ENCODE measurements around the gene C1QTNF6. TPM values are rescaled to one million over a fixed set of nuclear protein-coding genes. Genes with fewer than 3 reads are reported as not detected.

C1QTNF6 gene
- total and polyA plus RNA-seq, 2 experiments from 2014 or later: 23.6 to 29.7 TPM

GRCh38 chr22:37165066-37165465 is 23.0 kb downstream of the C1QTNF6 start:
- TF ChIP-seq EZH2 (IDR thresholded peaks at IDR 0.05; ENCODE audit: borderline replicate concordance) (no peak), CTCF (IDR thresholded peaks at IDR 0.05; ENCODE audit: poor library complexity) (no peak), EZH2phosphoT487 (IDR thresholded peaks at IDR 0.05; ENCODE audit: low read depth, severe bottlenecking, unreplicated experiment) (no peak)
- Histone ChIP-seq H3K36me3 (replicated peaks; ENCODE audit: insufficient read depth, low read depth) (no peaks in the 10 kb centered on the region), H3K4me1 (ENCODE audit: insufficient read depth) (peaks cover 12% of the 10 kb centered on the region), H3K27ac (no peak overlapping the region), H2AFZ (no peak overlapping the region), H3K4me3 (no peak overlapping the region), H4K20me1 (ENCODE audit: insufficient read depth, poor library complexity, severe bottlenecking) (no peaks in the 10 kb centered on the region), H3K9me2 (replicated peaks; ENCODE audit: insufficient read depth) (no peaks in the 10 kb centered on the region), H3K9me3 (ENCODE audit: low read depth) (no peaks in the 10 kb centered on the region), H3K27me3 (no peaks in the 10 kb centered on the region), H3K79me2 (no peaks in the 10 kb centered on the region), H3K4me2 (no peak overlapping the region)
- DNase-seq (ENCODE audit: low spot score): no peak
- 89% methylated on average over 9 of the region's 9 CpGs for WGBS (ENCODE audit: low lambda C conversion rate, missing lambda C conversion rate)

- no peaks in the 10 kb centered on the region for H3K9me2 ChIP-seq (replicated peaks; ENCODE audit: insufficient read depth)
- H3K4me2 ChIP-seq: no peak overlapping the region
- TF ChIP-seq CTCF (IDR thresholded peaks at IDR 0.05; ENCODE audit: poor library complexity) (no peak), EZH2phosphoT487 (IDR thresholded peaks at IDR 0.05; ENCODE audit: low read depth, severe bottlenecking, unreplicated experiment) (no peak), EZH2 (IDR thresholded peaks at IDR 0.05; ENCODE audit: borderline replicate concordance) (no peak)
- H2AFZ ChIP-seq: no peak overlapping the region
- H3K36me3 ChIP-seq (replicated peaks; ENCODE audit: insufficient read depth, low read depth): no peaks in the 10 kb centered on the region
- H3K27me3 ChIP-seq: no peaks in the 10 kb centered on the region
- H3K27ac ChIP-seq: no peak overlapping the region
- no peaks in the 10 kb centered on the region for H3K9me3 ChIP-seq (ENCODE audit: low read depth)
- H3K79me2 ChIP-seq: no peaks in the 10 kb centered on the region
- no peak overlapping the region for H3K4me3 ChIP-seq
- no peaks in the 10 kb centered on the region for H4K20me1 ChIP-seq (ENCODE audit: insufficient read depth, poor library complexity, severe bottlenecking)
- peaks cover 12% of the 10 kb centered on the region for H3K4me1 ChIP-seq (ENCODE audit: insufficient read depth)
- 70% methylated on average over 5 of the region's 5 CpGs for WGBS (ENCODE audit: low lambda C conversion rate, missing lambda C conversion rate)
- DNase-seq (ENCODE audit: low spot score): no peak
Observed at GRCh38 chr22:37164505-37164887, 23.6 kb downstream of the C1QTNF6 start.

GRCh38 chr22:37163575-37164504 is 24.2 kb downstream of the C1QTNF6 start:
- Histone ChIP-seq H3K4me1 (ENCODE audit: insufficient read depth) (peaks cover 12% of the 10 kb centered on the region), H3K9me3 (ENCODE audit: low read depth) (no peaks in the 10 kb centered on the region), H3K9me2 (replicated peaks; ENCODE audit: insufficient read depth) (no peaks in the 10 kb centered on the region), H4K20me1 (ENCODE audit: insufficient read depth, poor library complexity, severe bottlenecking) (no peaks in the 10 kb centered on the region), H2AFZ (no peak overlapping the region), H3K79me2 (no peaks in the 10 kb centered on the region), H3K27me3 (no peaks in the 10 kb centered on the region), H3K36me3 (replicated peaks; ENCODE audit: insufficient read depth, low read depth) (no peaks in the 10 kb centered on the region), H3K4me2 (no peak overlapping the region), H3K27ac (no peak overlapping the region), H3K4me3 (no peak overlapping the region)
- WGBS (ENCODE audit: low lambda C conversion rate, missing lambda C conversion rate): 91% methylated on average over 22 of the region's 22 CpGs
- no peak for DNase-seq (ENCODE audit: low spot score)
- TF ChIP-seq CTCF (IDR thresholded peaks at IDR 0.05; ENCODE audit: poor library complexity) (no peak), EZH2phosphoT487 (IDR thresholded peaks at IDR 0.05; ENCODE audit: low read depth, severe bottlenecking, unreplicated experiment) (no peak)

Measured in hepatocyte (in vitro differentiated cells).